ENCODE data around the gene OR51T1.

Gene OR51T1

DNA sequence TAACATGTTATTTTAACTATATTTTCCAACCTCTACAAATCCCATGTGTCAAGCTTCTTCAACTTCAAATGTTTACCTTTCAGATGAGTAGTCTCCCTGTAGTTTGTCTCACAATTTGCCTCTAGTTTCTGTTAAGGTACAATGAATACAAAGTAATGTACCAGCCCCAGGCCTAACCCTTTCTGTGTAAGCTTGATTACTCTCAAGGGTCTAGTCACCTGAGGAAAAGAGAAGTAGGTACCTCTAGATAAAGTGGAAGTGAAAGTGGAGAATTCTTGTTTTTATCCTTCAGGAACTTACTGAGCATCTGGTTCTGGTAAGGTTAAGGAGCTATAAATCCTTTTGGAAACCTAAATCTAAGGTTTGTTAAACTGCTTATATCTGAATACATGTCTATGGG is 21.8 kb downstream of the OR51T1 start, which contains the start of gene OR51A7:
OR51A7 (plus strand) TSS at position 300 of the 400 bp plus-strand sequence. CDS start 3,587 bp downstream, outside the sequence.
- no peaks in the 10 kb centered on the region for H3K36me3 ChIP-seq (ENCODE audit: control insufficient read depth, insufficient read depth, low read length)

DNA sequence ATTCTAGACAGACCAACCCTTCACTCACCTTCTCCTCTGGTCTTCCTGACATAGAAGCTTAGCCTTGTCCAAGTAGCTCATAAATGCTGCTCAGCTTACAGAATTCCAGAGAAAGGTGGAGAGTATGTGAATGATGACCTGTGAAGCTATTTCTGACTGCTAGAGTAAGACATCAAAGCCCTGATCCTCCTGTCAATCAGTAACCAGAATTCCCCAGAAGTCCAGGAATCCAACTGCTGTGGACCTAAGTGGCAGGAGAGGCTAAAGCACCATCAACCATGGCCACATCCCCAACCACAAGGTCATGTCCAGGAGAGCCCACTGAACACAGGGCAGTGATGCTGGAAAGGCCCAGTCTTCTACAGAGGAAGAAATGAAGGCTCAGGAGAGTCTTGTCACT is 34.9 kb downstream of the OR51T1 start:
- no peaks in the 10 kb centered on the region for H3K9me3 ChIP-seq (ENCODE audit: control insufficient read depth, low read length)
- no peaks in the 10 kb centered on the region for H3K27me3 ChIP-seq (ENCODE audit: control insufficient read depth, insufficient read depth, low read length)
- no peak overlapping the region for H3K27ac ChIP-seq
- no peaks in the 10 kb centered on the region for H3K79me2 ChIP-seq
- TF ChIP-seq, protein P1, sequence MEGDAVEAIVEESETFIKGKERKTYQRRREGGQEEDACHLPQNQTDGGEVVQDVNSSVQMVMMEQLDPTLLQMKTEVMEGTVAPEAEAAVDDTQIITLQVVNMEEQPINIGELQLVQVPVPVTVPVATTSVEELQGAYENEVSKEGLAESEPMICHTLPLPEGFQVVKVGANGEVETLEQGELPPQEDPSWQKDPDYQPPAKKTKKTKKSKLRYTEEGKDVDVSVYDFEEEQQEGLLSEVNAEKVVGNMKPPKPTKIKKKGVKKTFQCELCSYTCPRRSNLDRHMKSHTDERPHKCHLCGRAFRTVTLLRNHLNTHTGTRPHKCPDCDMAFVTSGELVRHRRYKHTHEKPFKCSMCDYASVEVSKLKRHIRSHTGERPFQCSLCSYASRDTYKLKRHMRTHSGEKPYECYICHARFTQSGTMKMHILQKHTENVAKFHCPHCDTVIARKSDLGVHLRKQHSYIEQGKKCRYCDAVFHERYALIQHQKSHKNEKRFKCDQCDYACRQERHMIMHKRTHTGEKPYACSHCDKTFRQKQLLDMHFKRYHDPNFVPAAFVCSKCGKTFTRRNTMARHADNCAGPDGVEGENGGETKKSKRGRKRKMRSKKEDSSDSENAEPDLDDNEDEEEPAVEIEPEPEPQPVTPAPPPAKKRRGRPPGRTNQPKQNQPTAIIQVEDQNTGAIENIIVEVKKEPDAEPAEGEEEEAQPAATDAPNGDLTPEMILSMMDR (IDR thresholded peaks at IDR 0.05) = no peak
- H3K4me1 ChIP-seq = no peaks in the 10 kb centered on the region
- no peak overlapping the region for H3K4me3 ChIP-seq (ENCODE audit: low read depth, low read length)
- no peak overlapping the region for H3K9ac ChIP-seq
- H3K36me3 ChIP-seq (ENCODE audit: control insufficient read depth, insufficient read depth, low read length) = no peaks in the 10 kb centered on the region
- no peak overlapping the region for H3K4me2 ChIP-seq (ENCODE audit: low read length)
- no peak overlapping the region for H2AFZ ChIP-seq

More for the DNA sequence above, 21.8 kb downstream of the OR51T1 start, which contains the start of gene OR51A7:
- Histone ChIP-seq H3K27ac (no peak within 1 kb of the TSS), H3K4me1 (no peaks in the 10 kb centered on the region), H3K9me3 (ENCODE audit: control insufficient read depth, low read length) (no peaks in the 10 kb centered on the region), H3K4me3 (ENCODE audit: low read depth, low read length) (no peak within 1 kb of the TSS), H2AFZ (no peak within 1 kb of the TSS), H3K27me3 (ENCODE audit: control insufficient read depth, insufficient read depth, low read length) (no peaks in the 10 kb centered on the region), H3K79me2 (no peaks in the 10 kb centered on the region), H3K4me2 (ENCODE audit: low read length) (no peak within 1 kb of the TSS), H3K9ac (no peak within 1 kb of the TSS)
- TF ChIP-seq, protein P1 (IDR thresholded peaks at IDR 0.05) = no peak

- H3K27me3 ChIP-seq (ENCODE audit: control insufficient read depth, insufficient read depth, low read length) = no peaks in the 10 kb centered on the region
- H3K4me1 ChIP-seq = no peaks in the 10 kb centered on the region
- H3K27ac ChIP-seq = no peak within 1 kb of the TSS
- no peak within 1 kb of the TSS for H2AFZ ChIP-seq
- no peaks in the 10 kb centered on the region for H3K79me2 ChIP-seq
- H3K4me3 ChIP-seq (ENCODE audit: low read depth, low read length) = no peak within 1 kb of the TSS
- H3K9me3 ChIP-seq (ENCODE audit: control insufficient read depth, low read length) = no peaks in the 10 kb centered on the region
- TF ChIP-seq, protein P1 (IDR thresholded peaks at IDR 0.05) = no peak
- H3K4me2 ChIP-seq (ENCODE audit: low read length) = no peak within 1 kb of the TSS
- H3K9ac ChIP-seq = no peak within 1 kb of the TSS
- H3K36me3 ChIP-seq (ENCODE audit: control insufficient read depth, insufficient read depth, low read length) = no peaks in the 10 kb centered on the region
Observed at GRCh38 chr11:4919250-4919649, 37.5 kb downstream of the OR51T1 start, which contains the start of gene OR51G2. Gene OR51G2 (minus strand): TSS chr11:4919350. CDS start chr11:4915663, 3,687 bp downstream.

DNA sequence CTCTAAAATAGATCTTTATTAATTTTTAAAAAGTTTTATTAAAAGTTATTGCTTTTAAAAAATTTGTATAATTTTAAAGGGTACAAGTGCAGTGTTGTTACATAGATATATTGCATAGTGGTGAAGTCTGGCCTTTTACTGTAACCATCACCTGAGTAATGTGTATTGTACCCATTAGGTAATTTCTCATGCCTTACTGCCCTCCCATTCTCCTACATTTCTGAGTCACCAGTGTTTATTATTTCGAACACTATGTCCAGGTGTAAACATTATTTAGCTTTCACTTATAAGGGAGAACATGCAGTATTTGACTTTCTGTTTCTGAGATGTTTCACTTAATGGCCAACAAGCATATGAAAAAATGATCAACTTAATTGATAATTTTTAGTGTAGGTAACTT is 40.1 kb downstream of the OR51T1 start:
- TF ChIP-seq, protein P1 (IDR thresholded peaks at IDR 0.05) = no peak
- Histone ChIP-seq H3K79me2 (no peaks in the 10 kb centered on the region), H3K9me3 (ENCODE audit: control insufficient read depth, low read length) (no peaks in the 10 kb centered on the region), H3K36me3 (ENCODE audit: control insufficient read depth, insufficient read depth, low read length) (no peaks in the 10 kb centered on the region), H3K27me3 (ENCODE audit: control insufficient read depth, insufficient read depth, low read length) (no peaks in the 10 kb centered on the region), H3K4me1 (no peaks in the 10 kb centered on the region), H3K4me3 (ENCODE audit: low read depth, low read length) (no peak overlapping the region), H3K4me2 (ENCODE audit: low read length) (no peak overlapping the region), H3K9ac (no peak overlapping the region), H2AFZ (no peak overlapping the region), H3K27ac (no peak overlapping the region)

DNA sequence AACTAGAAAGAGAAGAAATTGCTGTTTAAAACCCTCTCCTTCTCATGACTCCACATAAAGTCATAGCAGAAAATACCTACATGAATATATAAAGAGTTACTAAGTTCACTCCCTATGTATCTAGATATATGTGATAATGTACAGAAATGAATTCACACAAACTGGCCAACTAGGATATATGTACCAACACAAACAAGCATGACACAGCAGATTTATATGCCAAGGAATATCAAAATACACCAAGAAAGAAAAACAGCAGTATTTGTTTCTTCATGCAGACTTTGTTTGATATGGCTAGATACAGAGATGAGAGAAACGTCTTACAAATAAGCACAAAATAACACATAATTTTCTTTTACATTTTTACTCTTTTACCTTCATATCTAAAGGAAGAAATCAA is 40.6 kb downstream of the OR51T1 start:
- Histone ChIP-seq H3K79me2 (no peaks in the 10 kb centered on the region), H3K27ac (no peak overlapping the region), H3K4me2 (ENCODE audit: low read length) (no peak overlapping the region), H2AFZ (no peak overlapping the region), H3K36me3 (ENCODE audit: control insufficient read depth, insufficient read depth, low read length) (no peaks in the 10 kb centered on the region), H3K4me1 (no peaks in the 10 kb centered on the region), H3K9ac (no peak overlapping the region), H3K9me3 (ENCODE audit: control insufficient read depth, low read length) (no peaks in the 10 kb centered on the region), H3K4me3 (ENCODE audit: low read depth, low read length) (no peak overlapping the region), H3K27me3 (ENCODE audit: control insufficient read depth, insufficient read depth, low read length) (no peaks in the 10 kb centered on the region)
- TF ChIP-seq, protein P1 (IDR thresholded peaks at IDR 0.05) = no peak

All from parathyroid adenoma (tissue), 2 donors.